H1 (cell line): ENCODE data around the gene DCTN2. TPM values are rescaled to one million over a fixed set of nuclear protein-coding genes. Genes with fewer than 3 reads are reported as not detected.

Experiments used
- CTCF ChIA-PET: fragments of 300-600 bp; sonication (Branson Sonifier 250); formaldehyde crosslinking; loops from one replicate; lab custom pipeline; 2021; ENCODE audit not compliant: partially characterized antibody; lab: Charles Lee
- POLR2A ChIA-PET: fragments of 300-600 bp; sonication (Branson Sonifier 250); formaldehyde crosslinking; loops from one replicate; lab custom pipeline; 2021; ENCODE audit warnings: inconsistent platforms; ENCODE audit not compliant: partially characterized antibody; lab: Charles Lee
- DNase-seq, 2 experiments: peaks; one replicate each; pipeline versions ENCODE4 v3.0.0 to v3.0.0-alpha.2; 2010 to 2022; ENCODE audit warnings: low spot score in 2 of 2, low read depth in 1 of 2, mixed read lengths in 1 of 2
- FAIRE-seq: peaks from 2 replicates; lab custom pipeline; 2011; peaks lifted over from hg19 to GRCh38; lab: Jason Lieb, UNC
- H2AFZ ChIP-seq: 2 replicates; pipeline ENCODE4 v1.8.1; 2012; ENCODE audit warnings: low read length, inconsistent platforms
- H2AK5ac ChIP-seq: 2 replicates; pipeline ENCODE4 v1.6.1; 2013; ENCODE audit warnings: low read depth, low read length
- H2BK120ac ChIP-seq: replicated peaks from 2 replicates; pipeline ENCODE3; 2013; ENCODE audit warnings: low read depth, low read length, inconsistent platforms
- H2BK12ac ChIP-seq: 2 replicates; pipeline ENCODE4 v1.6.1; 2013; ENCODE audit warnings: low read depth, low read length
- H2BK15ac ChIP-seq: 2 replicates; pipeline ENCODE4 v1.6.1; 2013; ENCODE audit warnings: low read length
- H2BK20ac ChIP-seq: 2 replicates; pipeline ENCODE4 v1.6.1; 2013; ENCODE audit warnings: low read length
- H2BK5ac ChIP-seq: 2 replicates; pipeline ENCODE4 v1.6.1; 2013; ENCODE audit warnings: low read depth, low read length
- H3K14ac ChIP-seq: 2 replicates; pipeline ENCODE4 v1.6.1; 2013; ENCODE audit warnings: inconsistent platforms; ENCODE audit not compliant: insufficient read length
- H3K18ac ChIP-seq: 2 replicates; pipeline ENCODE4 v1.6.1; 2013; ENCODE audit warnings: low read length; ENCODE audit errors: extremely low read depth
- H3K23ac ChIP-seq: 2 replicates; pipeline ENCODE4 v1.6.1; 2013; ENCODE audit warnings: inconsistent platforms; ENCODE audit not compliant: insufficient read length
- H3K23me2 ChIP-seq: 2 replicates; pipeline ENCODE4 v1.6.1; 2013; ENCODE audit warnings: low read depth, low read length
- H3K27ac ChIP-seq: 2 replicates; pipeline ENCODE4 v1.6.1; 2011; ENCODE audit warnings: low read depth, low read length, inconsistent platforms
- H3K27me3 ChIP-seq, 4 experiments: replicated peaks in 1 of 4; 1 replicate in 1 of 4; 2 replicates in 3 of 4; pipeline versions ENCODE4 v1.6.1 to v1.8.1; 2011 to 2013; ENCODE audit warnings: low read length in 3 of 4, mild to moderate bottlenecking in 3 of 4, inconsistent platforms in 2 of 4, mixed read lengths in 2 of 4, moderate library complexity in 1 of 4; ENCODE audit not compliant: control insufficient read depth in 3 of 4, insufficient read depth in 3 of 4; ENCODE audit errors: extremely low read depth in 1 of 4
- H3K36me3 ChIP-seq, 4 experiments: 2 replicates each; pipeline versions ENCODE4 v1.6.1 to v1.8.1; 2011 to 2013; ENCODE audit warnings: mild to moderate bottlenecking in 4 of 4, low read length in 3 of 4, moderate library complexity in 2 of 4, control low read depth in 1 of 4, inconsistent platforms in 1 of 4; ENCODE audit not compliant: insufficient read depth in 4 of 4, control insufficient read depth in 2 of 4
- H3K4ac ChIP-seq: replicated peaks from 2 replicates; pipeline ENCODE3; 2013; ENCODE audit warnings: low read length, low read depth, mixed read lengths, inconsistent platforms; ENCODE audit not compliant: insufficient read length
- H3K4me1 ChIP-seq, 4 experiments: replicated peaks in 1 of 4; 1 replicate in 1 of 4; 2 replicates in 3 of 4; pipeline versions ENCODE4 v1.6.1 to v1.8.1; 2011 to 2013; ENCODE audit warnings: low read length in 3 of 4, inconsistent platforms in 2 of 4, mixed read lengths in 1 of 4; ENCODE audit not compliant: insufficient read depth in 4 of 4, control insufficient read depth in 3 of 4
- H3K4me2 ChIP-seq, 2 experiments: 2 replicates each; pipeline versions ENCODE4 v1.6.1 to v1.8.1; 2011 to 2013; ENCODE audit warnings: low read depth in 2 of 2, low read length in 2 of 2, control low read depth in 1 of 2, inconsistent platforms in 1 of 2, mild to moderate bottlenecking in 1 of 2; ENCODE audit not compliant: insufficient read depth in 1 of 2
- H3K4me3 ChIP-seq, 4 experiments: fragments of 200-600, 300-600 bp in 1 of 4; sonication (generic), shearing (Covaris generic), sonication (Bioruptor Twin) in 1 of 4; 2 replicates each; pipeline versions ENCODE4 v1.5.1 to v1.8.1; 2011 to 2016; ENCODE audit warnings: low read length in 4 of 4, low read depth in 3 of 4, control low read depth in 2 of 4, inconsistent platforms in 2 of 4, mild to moderate bottlenecking in 2 of 4, mixed read lengths in 1 of 4, moderate library complexity in 1 of 4; ENCODE audit not compliant: insufficient read depth in 2 of 4; ENCODE audit errors: extremely low read depth in 1 of 4
- H3K56ac ChIP-seq: replicated peaks from 2 replicates; pipeline ENCODE3; 2013; ENCODE audit warnings: low read depth, mild to moderate bottlenecking, mixed read lengths, low read length, inconsistent platforms; ENCODE audit not compliant: insufficient read length
- H3K79me1 ChIP-seq: 2 replicates; pipeline ENCODE4 v1.6.1; 2013; ENCODE audit warnings: low read depth, low read length, control low read depth
- H3K79me2 ChIP-seq, 2 experiments: 2 replicates each; pipeline versions ENCODE4 v1.6.1 to v1.8.1; 2012 to 2013; ENCODE audit warnings: low read length in 2 of 2, mild to moderate bottlenecking in 2 of 2, inconsistent platforms in 1 of 2; ENCODE audit not compliant: insufficient read depth in 2 of 2, control insufficient read depth in 1 of 2
- H3K9ac ChIP-seq, 4 experiments: replicated peaks in 1 of 4; 1 replicate in 1 of 4; 2 replicates in 3 of 4; pipeline versions ENCODE4 v1.6.1 to v1.8.1; 2011 to 2013; ENCODE audit warnings: low read depth in 3 of 4, low read length in 3 of 4, control low read depth in 2 of 4, mild to moderate bottlenecking in 2 of 4, moderate library complexity in 2 of 4, inconsistent platforms in 1 of 4; ENCODE audit errors: extremely low read depth in 1 of 4
- H3K9me3 ChIP-seq, 2 experiments: 2 replicates each; pipeline versions ENCODE4 v1.6.1 to v1.8.1; 2012 to 2013; ENCODE audit warnings: mild to moderate bottlenecking in 2 of 2, moderate library complexity in 2 of 2, control low read depth in 1 of 2, inconsistent platforms in 1 of 2, low read depth in 1 of 2, low read length in 1 of 2, mixed read lengths in 1 of 2; ENCODE audit not compliant: insufficient read depth in 2 of 2
- H4K20me1 ChIP-seq, 2 experiments: replicated peaks in 1 of 2; 2 replicates each; pipeline versions ENCODE3 to v1.8.1; 2011 to 2013; ENCODE audit warnings: inconsistent platforms in 2 of 2, low read length in 2 of 2, mild to moderate bottlenecking in 1 of 2; ENCODE audit not compliant: insufficient read depth in 2 of 2, control insufficient read depth in 1 of 2
- H4K5ac ChIP-seq: 2 replicates; pipeline ENCODE4 v1.6.1; 2013; ENCODE audit warnings: low read length, low read depth, mixed read lengths, inconsistent platforms; ENCODE audit not compliant: insufficient read length
- H4K8ac ChIP-seq: 2 replicates; pipeline ENCODE4 v1.8.0; 2013; ENCODE audit warnings: mild to moderate bottlenecking, moderate library complexity, low read length, inconsistent platforms; ENCODE audit not compliant: insufficient read depth; ENCODE audit errors: extremely low read depth
- H4K91ac ChIP-seq: replicated peaks from 2 replicates; pipeline ENCODE3; 2013; ENCODE audit warnings: low read length, mixed read lengths, inconsistent platforms; ENCODE audit not compliant: insufficient read length
- BACH1 ChIP-seq: IDR thresholded peaks from 2 replicates; pipeline ENCODE4 v1.6.1; 2012; ENCODE audit warnings: low read length, improper control_type of control experiment
- POLR2A ChIP-seq, 2 experiments: IDR thresholded peaks; 1 replicate in 1 of 2; 2 replicates in 1 of 2; pipeline ENCODE4 v1.6.1; 2011; ENCODE audit warnings: low read depth in 2 of 2, low read length in 2 of 2, mild to moderate bottlenecking in 2 of 2; ENCODE audit errors: control extremely low read depth in 1 of 2
- SP1 ChIP-seq: IDR thresholded peaks from 2 replicates; pipeline ENCODE4 v1.6.1; 2011; ENCODE audit warnings: low read depth, low read length
- TAF7 ChIP-seq: optimal IDR thresholded peaks from 2 replicates; pipeline ENCODE3; 2011; ENCODE audit warnings: low read depth, mild to moderate bottlenecking, inconsistent platforms, low read length, moderate library complexity, borderline replicate concordance
- WGBS, 2 experiments: shearing (Covaris generic) in 1 of 2; methylation state at CpG; one replicate each; pipeline versions ENCODE4 v1.1.6 to v1.1.7; 2013 to 2015; ENCODE audit warnings: low lambda C conversion rate in 2 of 2, mixed read lengths in 2 of 2, inconsistent platforms in 1 of 2, low coverage in 1 of 2, missing lambda C conversion rate in 1 of 2; ENCODE audit not compliant: insufficient replicate concordance in 2 of 2, insufficient coverage in 1 of 2, insufficient read length in 1 of 2; ENCODE audit errors: extremely low coverage in 1 of 2, missing lambda C conversion rate in 1 of 2; 5-methylcytosine and 5-hydroxymethylcytosine counted together
- polyA plus RNA-seq, 7 experiments: library from polyadenylated mRNA; depleted of rRNA in 3 of 7; stranded (reverse) in 5 of 7; unstranded in 2 of 7; fragments of >200 nt in 5 of 7; fragments of 200-250 nt in 2 of 7; gene quantifications; 1 replicate in 5 of 7; 2 replicates in 1 of 7; 4 replicates in 1 of 7; pipeline versions ENCODE4 v1.2.1 to v1.2.3, GENCODE V29; 2011 to 2013; ENCODE audit warnings: missing spikeins in 2 of 7, mixed read lengths in 2 of 7
- total RNA-seq: library from RNA; stranded (reverse); fragmentation: NEBNext Ultra II Directional; extraction: Animal tissue kit (Norgen Biotek cat#: 25700); gene quantifications from 2 replicates; pipeline ENCODE4 v1.2.1, GENCODE V29; 2021

DCTN2 gene
- total and polyA plus RNA-seq, 2 of the 8 experiments (the other 6 are each of a cell fraction or from before 2014, with no cell fraction given), result 90.3 to 91.9 TPM

- Histone ChIP-seq H3K36me3 (peaks cover 11 to 51% (median 25%) of the 10 kb centered on the region in 4 experiments), H3K9me3 (no peaks in the 10 kb centered on the region), H2BK12ac (no peak overlapping the region), H2AK5ac (no peak overlapping the region), H2AFZ (no peak overlapping the region), H2BK15ac (no peak overlapping the region), H3K27ac (no peak overlapping the region), H3K79me2 (no peaks in the 10 kb centered on the region), H2BK5ac (no peak overlapping the region), H4K91ac (no peak overlapping the region), H3K23ac (no peak overlapping the region), H3K79me1 (no peaks in the 10 kb centered on the region), H3K4me2 (no peak overlapping the region), H2BK20ac (no peak overlapping the region), H3K18ac (no peak overlapping the region), H2BK120ac (no peak overlapping the region)
- WGBS, 2 experiments, result 73% methylated on average over 1 of the region's 1 CpG; no CpG with 5 or more reads in 1 of the 2 experiments
- ChIA-PET POLR2A (interaction anchor here (0.8 to 2.1 kb wide), 3 partner anchors 18 to 65 kb away, joined by 3 to 6 read pairs (median 3); no protein-coding TSS in a partner anchor), CTCF (interaction anchor here (0.6 to 7.8 kb wide), 18 partner anchors 11 to 160 kb away, joined by 3 to 201 read pairs (median 9); partner anchors contain the start of genes ARHGAP9, ARHGEF25, B4GALNT1 and OS9)
- no peak for FAIRE-seq
- TF ChIP-seq SP1, result no peak
- no peak for TF ChIP-seq BACH1
- TF ChIP-seq TAF7, result no peak
- TF ChIP-seq POLR2A (IDR thresholded peaks at IDR 0.05; ENCODE audit: control extremely low read depth in 1 of 2, low read depth in 2 of 2, low read length in 2 of 2), result no peak
- TF ChIP-seq, all 59 proteins: peak for 0
- H3K4me3 ChIP-seq, result no peak overlapping the region
- no peaks in the 10 kb centered on the region for H3K27me3 ChIP-seq
- DNase-seq, result no peak
- H3K4me1 ChIP-seq, result no peaks in the 10 kb centered on the region
- peaks cover 4 to 6% of the 10 kb centered on the region in 2 experiments for H4K20me1 ChIP-seq
- no peaks in the 10 kb centered on the region for H3K23me2 ChIP-seq
- H3K9ac ChIP-seq, result no peak overlapping the region
- no peak overlapping the region for H4K8ac ChIP-seq
- no peak overlapping the region for H4K5ac ChIP-seq
- H3K56ac ChIP-seq, result no peak overlapping the region
- no peak overlapping the region for H3K14ac ChIP-seq
- H3K4ac ChIP-seq, result no peak overlapping the region
Observed at GRCh38 chr12:57581802-57582201, 34.8 kb upstream of the DCTN2 start.
